Measurements from ENCODE around the gene WWP2. TPM values are rescaled to one million over a fixed set of nuclear protein-coding genes. Genes with fewer than 3 reads are reported as not detected.
"Not testable (repeated sequence)": the region's sequence is repeated elsewhere in the genome, so short reads cannot be mapped to it uniquely, and the experiment has no call there.

WWP2 gene
- polyA plus RNA-seq, 3 donors from 2014 or later = 19.0 to 67.9 (median 29.3) TPM

DNA sequence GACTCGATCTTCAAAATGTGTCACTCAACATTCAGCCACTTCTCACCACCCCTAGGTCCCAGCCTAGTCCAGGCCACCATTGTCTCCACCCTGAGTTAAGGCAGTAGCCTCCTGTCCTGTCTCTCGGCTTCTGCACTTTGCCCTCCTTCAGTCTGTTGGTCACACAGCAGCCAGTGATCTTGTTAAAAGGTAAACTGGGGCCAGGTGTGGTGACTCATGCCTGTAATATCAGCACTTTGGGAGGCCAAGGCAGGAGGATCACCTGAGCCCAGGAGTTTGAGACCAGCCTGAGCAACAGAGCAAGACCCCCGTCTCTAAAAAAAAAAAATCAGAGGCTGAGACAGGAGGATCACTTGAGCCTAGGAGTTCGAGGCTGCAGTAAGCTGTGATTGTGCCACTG lies 25.8 kb downstream of the WWP2 start:
- Mint-ChIP-seq H3K36me3 (peaks cover 9 to 22% (median 10%) of the 10 kb centered on the region in 3 donors), H3K27ac (no peak overlapping the region)

DNA sequence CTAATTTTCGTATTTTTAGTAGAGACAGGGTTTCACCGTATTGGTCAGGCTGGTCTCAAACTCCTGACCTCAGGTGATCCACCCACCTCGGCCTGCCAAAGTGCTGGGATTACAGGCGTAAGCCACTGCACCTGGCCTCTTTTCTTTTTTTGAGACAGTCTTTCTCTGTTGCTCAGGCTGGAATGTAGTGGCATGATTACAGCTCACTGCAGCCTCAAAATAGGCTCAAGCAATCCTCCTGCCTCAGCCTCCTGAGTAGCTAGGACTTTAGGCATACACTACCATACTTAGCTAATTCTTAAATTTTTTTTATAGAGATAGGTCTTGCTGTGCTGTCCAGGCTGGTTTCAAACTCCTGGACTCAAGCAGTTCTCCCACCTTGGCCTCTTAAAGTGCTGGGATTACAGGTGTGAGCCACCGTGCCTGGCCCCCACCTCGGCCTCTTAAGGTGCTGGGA lies 29.3 kb downstream of the WWP2 start:
- H3K27me3 Mint-ChIP-seq (ENCODE audit: low read depth in 3 of 3); H3K9me3 Mint-ChIP-seq; DNase-seq; H3K4me3 Mint-ChIP-seq; H3K27ac Mint-ChIP-seq: not testable (repeated sequence)
- Mint-ChIP-seq H3K4me1 (peaks cover 1 to 20% of the 10 kb centered on the region in 2 donors), H3K36me3 (peaks cover 9 to 14% (median 10%) of the 10 kb centered on the region in 3 donors)

More for the DNA sequence above, 25.8 kb downstream of the WWP2 start:
- H3K27me3 Mint-ChIP-seq (ENCODE audit: low read depth in 3 of 3) = peaks cover 0 to 2% (median 0%) of the 10 kb centered on the region in 3 donors
- no peak for DNase-seq
- H3K9me3 Mint-ChIP-seq = no peaks in the 10 kb centered on the region
- no peak overlapping the region for H3K4me3 Mint-ChIP-seq
- peaks cover 3 to 11% of the 10 kb centered on the region in 2 donors for H3K4me1 Mint-ChIP-seq

DNA sequence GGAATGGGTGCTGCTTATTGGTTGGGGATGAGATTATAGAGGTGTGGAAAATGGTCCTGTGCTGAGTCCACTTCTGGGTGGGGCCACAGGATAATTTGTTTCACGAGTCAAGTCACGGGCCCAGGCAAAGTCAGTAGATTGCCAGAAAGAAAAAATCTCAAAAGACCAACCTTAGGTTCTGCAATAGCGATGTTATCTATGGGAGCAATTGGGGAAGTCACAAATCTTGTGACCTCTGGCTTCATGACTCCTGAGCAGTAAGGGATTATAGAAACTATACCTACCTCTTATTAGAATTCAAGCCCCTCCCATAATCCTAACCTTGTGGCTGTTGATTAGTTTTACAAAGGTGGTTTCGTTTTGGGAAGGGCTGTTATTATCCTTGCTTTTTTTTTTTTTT lies 31.4 kb downstream of the WWP2 start:
- Mint-ChIP-seq H3K4me1 (peaks cover 3 to 23% of the 10 kb centered on the region in 2 donors), H3K27ac (peak overlapping the region in 1 of 6 donors; percentile 57), H3K4me3 (no peak overlapping the region), H3K36me3 (peaks cover 2 to 10% (median 2%) of the 10 kb centered on the region in 3 donors), H3K9me3 (no peaks in the 10 kb centered on the region), H3K27me3 (ENCODE audit: low read depth in 3 of 3) (peaks cover 0 to 2% (median 0%) of the 10 kb centered on the region in 3 donors)
- DNase-seq = no peak

DNA sequence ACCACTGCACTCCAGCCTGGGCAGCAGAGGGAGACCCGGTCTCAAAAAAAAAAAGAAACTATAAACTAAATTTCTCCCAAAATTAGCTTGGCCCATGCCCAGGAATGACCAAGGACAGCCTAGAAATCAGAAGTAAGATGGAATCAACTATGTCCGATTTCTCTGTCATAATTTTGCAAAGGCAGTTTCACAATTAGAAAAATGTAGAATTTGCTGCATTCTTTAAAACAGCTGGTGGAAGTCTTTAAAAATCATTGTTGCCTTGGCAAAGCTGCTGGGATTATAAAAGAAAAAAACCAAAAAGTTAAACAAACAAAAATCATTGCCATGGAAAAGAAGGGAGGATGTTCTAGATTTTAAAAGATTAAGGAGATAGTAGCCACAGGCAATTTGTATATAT lies 32.4 kb downstream of the WWP2 start:
- Mint-ChIP-seq H3K27ac (no peak overlapping the region), H3K4me1 (peaks cover 3 to 23% of the 10 kb centered on the region in 2 donors)

DNA sequence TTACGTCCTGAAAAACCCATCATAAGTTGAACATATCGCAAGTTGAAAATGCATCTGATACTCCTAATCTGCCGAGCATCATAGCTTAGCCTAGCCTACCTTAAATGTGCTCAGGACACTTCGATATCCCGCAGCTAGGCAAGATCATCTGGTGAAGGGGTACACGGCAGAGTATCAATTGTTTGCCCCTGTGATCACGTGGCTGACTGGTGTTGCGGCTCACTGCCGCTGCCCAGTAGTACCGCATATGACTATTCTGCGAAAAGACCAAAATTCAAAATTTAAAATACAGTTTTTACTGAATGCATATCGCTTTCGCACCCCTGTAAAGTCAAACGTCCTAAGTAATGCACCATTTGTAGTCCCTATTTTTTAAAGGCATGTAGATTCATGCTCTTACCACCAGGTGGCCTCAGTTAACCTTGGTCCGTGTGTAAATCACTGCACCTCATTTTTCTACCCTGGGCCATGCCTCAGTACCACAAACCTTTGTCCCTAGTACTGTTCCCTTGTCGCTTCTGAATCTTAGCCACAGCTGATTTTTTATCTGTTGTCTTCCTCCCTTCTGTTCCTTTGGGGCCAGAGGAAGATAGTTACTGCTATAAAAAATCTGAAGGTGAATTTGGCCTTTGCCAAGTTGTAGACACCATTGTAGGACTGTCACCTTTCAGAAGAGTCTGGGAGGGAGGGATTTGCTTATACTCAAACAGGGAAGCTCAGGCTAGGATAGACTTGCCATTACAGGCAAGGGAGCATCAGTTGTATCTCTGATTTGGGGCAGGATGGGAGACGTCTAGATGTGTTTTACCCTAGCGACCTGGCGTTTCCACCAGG lies 34.4 kb downstream of the WWP2 start:
- peaks cover 3 to 23% of the 10 kb centered on the region in 2 donors for H3K4me1 Mint-ChIP-seq
- peak; percentile 9 to 17 (median 12) for DNase-seq
- H3K27me3 Mint-ChIP-seq (ENCODE audit: low read depth in 3 of 3) = peaks cover 0 to 2% (median 0%) of the 10 kb centered on the region in 3 donors
- no peak overlapping the region for H3K4me3 Mint-ChIP-seq
- no peak overlapping the region for H3K27ac Mint-ChIP-seq
- peaks cover 11 to 23% (median 12%) of the 10 kb centered on the region in 3 donors for H3K36me3 Mint-ChIP-seq
- no peaks in the 10 kb centered on the region for H3K9me3 Mint-ChIP-seq

More for the DNA sequence above, 32.4 kb downstream of the WWP2 start:
- no peak for DNase-seq
- Mint-ChIP-seq H3K4me3 (no peak overlapping the region), H3K27me3 (ENCODE audit: low read depth in 3 of 3) (peaks cover 0 to 2% (median 0%) of the 10 kb centered on the region in 3 donors), H3K9me3 (no peaks in the 10 kb centered on the region), H3K36me3 (peaks cover 4 to 15% (median 4%) of the 10 kb centered on the region in 3 donors)

DNA sequence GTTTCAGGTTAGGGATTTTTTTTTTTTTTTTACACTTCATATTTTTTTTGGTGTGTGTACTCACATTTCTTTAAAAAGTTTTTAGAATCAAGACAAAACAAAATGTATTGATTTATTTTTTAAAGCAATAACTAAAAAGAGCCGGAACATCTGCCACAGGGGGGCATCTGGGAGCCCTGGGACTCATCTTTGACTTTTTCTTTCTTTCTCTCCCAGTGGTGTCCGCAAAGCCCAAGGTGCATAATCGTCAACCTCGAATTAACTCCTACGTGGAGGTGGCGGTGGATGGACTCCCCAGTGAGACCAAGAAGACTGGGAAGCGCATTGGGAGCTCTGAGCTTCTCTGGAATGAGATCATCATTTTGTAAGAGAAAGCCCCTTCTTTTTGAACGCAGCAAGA lies 36.3 kb downstream of the WWP2 start:
- Mint-ChIP-seq H3K36me3 (peaks cover 15 to 29% (median 16%) of the 10 kb centered on the region in 3 donors), H3K27me3 (ENCODE audit: low read depth in 3 of 3) (no peaks in the 10 kb centered on the region), H3K4me1 (peaks cover 3 to 9% of the 10 kb centered on the region in 2 donors), H3K27ac (no peak overlapping the region), H3K4me3 (no peak overlapping the region), H3K9me3 (no peaks in the 10 kb centered on the region)
- no peak for DNase-seq

DNA sequence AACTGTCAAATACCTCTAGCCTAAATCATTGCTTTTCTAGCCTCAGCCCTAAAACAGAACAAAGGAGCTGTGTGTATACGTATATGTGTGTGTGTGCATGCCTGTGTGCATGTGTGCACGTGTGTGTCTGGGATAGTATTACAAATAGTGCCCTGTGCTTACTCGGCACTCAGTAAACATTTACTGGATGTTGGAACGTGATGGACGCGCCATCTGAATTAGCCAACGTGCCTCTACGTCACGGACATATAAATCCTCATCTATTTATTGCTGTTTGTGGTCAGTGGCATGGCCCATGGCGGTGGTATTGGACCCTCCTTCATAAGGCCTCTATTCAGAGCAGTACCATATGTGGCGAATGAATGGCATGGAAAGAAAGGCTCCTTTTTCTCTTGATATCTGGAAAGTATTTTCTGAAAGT lies 37.5 kb downstream of the WWP2 start:
- no peak for DNase-seq
- H3K9me3 Mint-ChIP-seq = no peaks in the 10 kb centered on the region
- H3K27ac Mint-ChIP-seq = no peak overlapping the region
- H3K4me1 Mint-ChIP-seq = peaks cover 3 to 8% of the 10 kb centered on the region in 2 donors
- peaks cover 15 to 35% (median 18%) of the 10 kb centered on the region in 3 donors for H3K36me3 Mint-ChIP-seq
- H3K27me3 Mint-ChIP-seq (ENCODE audit: low read depth in 3 of 3) = no peaks in the 10 kb centered on the region
- H3K4me3 Mint-ChIP-seq = no peak overlapping the region

DNA sequence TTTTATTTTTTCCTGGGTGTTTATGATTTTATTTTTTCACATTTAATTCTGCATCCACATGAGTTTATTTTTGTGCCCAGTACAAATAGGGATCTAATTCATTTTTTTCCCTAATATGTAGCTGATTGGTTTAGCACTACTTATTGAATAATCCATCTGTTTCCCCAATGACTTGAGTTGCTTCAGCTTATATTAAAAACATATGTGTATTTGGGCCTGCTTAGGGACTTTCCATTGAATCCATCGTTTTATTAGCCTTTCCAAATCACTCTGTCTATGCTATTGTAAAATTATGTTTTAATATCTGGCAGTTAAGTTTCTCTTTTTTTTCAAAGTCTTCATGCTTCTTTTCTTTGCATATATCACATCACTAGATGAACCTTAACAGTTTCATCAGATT lies 42.2 kb downstream of the WWP2 start:
- Mint-ChIP-seq H3K36me3 (peaks cover 11 to 30% (median 15%) of the 10 kb centered on the region in 3 donors), H3K27ac (no peak overlapping the region)
- DNase-seq = no peak

DNA sequence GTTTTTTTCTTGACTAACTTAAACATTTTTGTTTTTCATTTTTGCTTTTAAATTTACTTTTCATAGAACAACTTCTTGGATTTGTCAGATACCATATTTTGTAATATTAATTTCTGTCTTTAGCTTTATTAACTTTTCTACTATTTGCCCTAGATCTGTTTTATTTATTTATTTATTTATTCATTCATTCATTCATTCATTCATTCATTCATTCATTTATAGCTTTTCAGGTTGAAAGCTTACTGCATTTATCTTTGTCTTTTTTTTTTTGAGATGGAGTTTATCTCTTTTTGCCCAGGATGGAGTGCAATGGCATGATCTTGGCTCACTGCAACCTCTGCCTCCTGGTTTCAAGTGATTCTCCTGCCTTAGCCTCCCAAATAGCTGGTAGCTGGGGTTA lies 44.6 kb downstream of the WWP2 start:
- not testable (repeated sequence) for H3K9me3 Mint-ChIP-seq; H3K27me3 Mint-ChIP-seq (ENCODE audit: low read depth in 3 of 3); DNase-seq; H3K4me1 Mint-ChIP-seq; H3K27ac Mint-ChIP-seq; H3K4me3 Mint-ChIP-seq
- peaks cover 6 to 20% (median 7%) of the 10 kb centered on the region in 3 donors for H3K36me3 Mint-ChIP-seq

More for the DNA sequence above, 42.2 kb downstream of the WWP2 start:
- no peaks in the 10 kb centered on the region for H3K9me3 Mint-ChIP-seq
- no peak overlapping the region for H3K4me3 Mint-ChIP-seq
- no peaks in the 10 kb centered on the region for H3K27me3 Mint-ChIP-seq (ENCODE audit: low read depth in 3 of 3)
- H3K4me1 Mint-ChIP-seq = no peaks in the 10 kb centered on the region

DNA sequence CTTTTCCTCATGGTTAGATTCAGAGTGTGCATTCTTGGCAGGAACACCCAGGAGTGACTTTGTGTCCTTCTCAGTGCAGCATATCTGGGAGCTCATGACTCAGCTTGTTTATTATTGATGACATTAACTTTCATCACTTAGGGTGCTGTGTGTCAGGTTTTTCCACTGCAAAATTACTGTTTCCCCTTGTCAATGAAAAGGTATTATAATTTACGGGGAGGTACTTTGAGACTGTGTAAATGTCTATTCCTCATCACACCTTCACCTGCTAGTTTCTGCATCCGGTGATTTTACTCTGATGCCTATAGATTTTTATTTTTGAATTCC lies 50.5 kb downstream of the WWP2 start:
- H3K27ac Mint-ChIP-seq = no peak overlapping the region
- no peaks in the 10 kb centered on the region for H3K9me3 Mint-ChIP-seq
- peaks cover 0 to 12% (median 5%) of the 10 kb centered on the region in 3 donors for H3K36me3 Mint-ChIP-seq

DNA sequence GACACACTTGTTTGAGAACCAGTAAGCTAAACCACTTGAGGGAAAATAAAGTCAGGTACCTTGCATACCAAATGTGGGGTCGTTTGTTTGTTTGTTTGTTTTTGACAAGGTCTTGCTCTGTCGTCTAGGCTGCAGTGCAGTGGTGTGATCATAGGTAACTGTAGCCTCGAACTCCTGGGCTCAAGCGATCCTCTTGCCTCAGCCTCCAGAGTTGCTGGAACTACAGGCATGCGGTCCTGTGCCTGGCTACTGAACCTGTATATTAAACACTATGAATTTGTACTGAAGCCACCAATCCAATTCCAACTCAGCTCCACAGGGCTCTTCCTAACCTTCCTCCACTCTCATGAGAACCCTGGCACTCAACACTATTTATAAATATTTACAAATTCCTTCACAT lies 51.9 kb downstream of the WWP2 start:
- peaks cover 8 to 20% (median 13%) of the 10 kb centered on the region in 3 donors for H3K36me3 Mint-ChIP-seq
- H3K4me1 Mint-ChIP-seq = peaks cover 0 to 4% of the 10 kb centered on the region in 2 donors
- no peaks in the 10 kb centered on the region for H3K9me3 Mint-ChIP-seq
- no peak overlapping the region for H3K27ac Mint-ChIP-seq
- no peak overlapping the region for H3K4me3 Mint-ChIP-seq
- no peak for DNase-seq
- peaks cover 0 to 2% (median 0%) of the 10 kb centered on the region in 3 donors for H3K27me3 Mint-ChIP-seq (ENCODE audit: low read depth in 3 of 3)

More for the DNA sequence above, 50.5 kb downstream of the WWP2 start:
- Mint-ChIP-seq H3K4me1 (peaks cover 0 to 4% of the 10 kb centered on the region in 2 donors), H3K27me3 (ENCODE audit: low read depth in 3 of 3) (peaks cover 0 to 2% (median 0%) of the 10 kb centered on the region in 3 donors), H3K4me3 (no peak overlapping the region)
- DNase-seq = no peak

DNA sequence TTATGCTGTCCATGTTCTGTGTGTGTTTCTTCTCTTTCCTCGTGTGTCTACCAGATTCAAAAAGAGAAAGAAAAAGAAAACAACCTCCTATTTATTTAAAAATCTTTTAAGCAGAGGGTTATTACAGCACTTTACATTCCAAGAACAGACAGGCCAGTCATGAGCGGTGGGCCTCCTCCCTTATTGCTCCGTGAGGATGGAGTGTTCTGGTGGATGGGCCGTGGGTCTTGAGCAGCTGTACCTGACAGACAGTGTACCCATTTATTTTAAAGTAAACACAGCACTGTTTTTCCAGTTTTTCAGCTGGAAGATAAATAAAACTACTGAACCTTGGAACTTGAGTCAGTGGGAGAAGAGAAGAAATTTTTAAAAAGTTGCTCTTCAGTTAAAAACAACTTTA lies 52.4 kb downstream of the WWP2 start:
- DNase-seq = no peak
- peaks cover 12 to 24% (median 17%) of the 10 kb centered on the region in 3 donors for H3K36me3 Mint-ChIP-seq
- H3K27me3 Mint-ChIP-seq (ENCODE audit: low read depth in 3 of 3) = peaks cover 0 to 2% (median 0%) of the 10 kb centered on the region in 3 donors
- peaks cover 0 to 4% of the 10 kb centered on the region in 2 donors for H3K4me1 Mint-ChIP-seq
- no peak overlapping the region for H3K4me3 Mint-ChIP-seq
- no peak overlapping the region for H3K27ac Mint-ChIP-seq
- H3K9me3 Mint-ChIP-seq = no peaks in the 10 kb centered on the region

DNA sequence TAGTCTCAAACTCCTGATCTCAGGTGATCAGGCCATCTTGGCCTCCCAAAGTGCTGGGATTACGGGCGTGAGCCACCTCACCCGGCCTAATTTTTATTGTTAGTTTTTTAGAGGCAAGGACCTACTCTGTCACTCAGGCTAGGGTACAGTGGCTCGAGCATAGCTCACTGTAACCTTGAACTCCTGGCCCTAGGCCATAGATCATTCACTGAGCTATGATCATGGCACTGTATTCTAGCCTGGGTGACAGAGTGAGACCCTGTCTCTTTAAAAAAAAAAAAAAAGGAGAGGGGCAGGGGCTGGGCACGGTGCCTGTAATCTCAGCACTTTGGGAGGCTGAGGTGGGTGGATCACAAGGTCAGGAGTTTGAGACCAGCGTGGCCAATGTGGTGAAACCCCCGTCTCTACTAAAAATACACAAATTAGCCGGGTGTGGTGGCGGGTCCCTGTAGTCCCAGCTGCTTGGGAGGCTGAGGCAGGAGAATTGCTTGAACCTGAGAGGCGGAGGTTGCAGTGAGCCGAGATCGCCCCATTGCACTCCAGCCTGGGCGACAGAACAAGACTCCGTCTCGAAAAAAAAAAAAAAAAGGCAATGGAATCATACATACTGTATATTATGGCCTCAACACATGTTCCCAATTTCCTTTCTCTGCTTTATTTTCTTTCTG lies 53.2 kb downstream of the WWP2 start:
- not testable (repeated sequence) for H3K9me3 Mint-ChIP-seq; H3K27me3 Mint-ChIP-seq (ENCODE audit: low read depth in 3 of 3); DNase-seq; H3K27ac Mint-ChIP-seq; H3K4me3 Mint-ChIP-seq; H3K4me1 Mint-ChIP-seq
- H3K36me3 Mint-ChIP-seq = peaks cover 12 to 24% (median 17%) of the 10 kb centered on the region in 3 donors

DNA sequence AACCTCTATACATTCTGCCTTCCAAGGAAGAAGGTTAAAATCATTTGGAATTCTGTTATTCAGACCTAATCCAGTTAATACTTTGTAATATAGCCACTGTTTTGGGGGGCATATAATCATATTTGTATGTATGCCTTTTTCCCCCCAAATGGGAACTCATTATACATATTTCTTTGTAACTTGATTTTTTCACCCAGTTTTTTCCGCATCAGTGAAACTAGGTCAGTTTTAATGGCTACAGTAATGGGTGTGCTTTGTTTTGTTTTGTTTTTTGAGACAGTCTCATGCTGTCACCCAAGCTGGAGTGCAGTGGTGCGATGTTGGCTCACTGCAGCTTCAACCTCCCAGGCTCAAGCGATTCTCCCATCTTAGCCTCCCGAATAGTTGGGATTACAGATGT lies 54.9 kb downstream of the WWP2 start:
- no peak for DNase-seq
- Mint-ChIP-seq H3K9me3 (no peaks in the 10 kb centered on the region), H3K4me1 (no peaks in the 10 kb centered on the region), H3K27me3 (ENCODE audit: low read depth in 3 of 3) (no peaks in the 10 kb centered on the region), H3K4me3 (no peak overlapping the region), H3K27ac (no peak overlapping the region), H3K36me3 (peaks cover 12 to 24% (median 12%) of the 10 kb centered on the region in 3 donors)
